Cardiac fibroblast (primary cell): ENCODE data around the gene NKX6-2.
"Not testable (repeated sequence)": the region's sequence is repeated elsewhere in the genome, so short reads cannot be mapped to it uniquely, and the experiment has no call there.

Source experiments
- DNase-seq, 2 donors: peaks; one replicate each; pipeline versions ENCODE4 v3.0.0 to v3.0.0-alpha.2; 2010; ENCODE audit warnings: low read depth in 2 of 2
- H3K4me3 ChIP-seq, 2 donors: replicated peaks in 1 of 2; 1 replicate in 1 of 2; 2 replicates in 1 of 2; pipeline ENCODE4 v1.5.1; 2011; ENCODE audit warnings: low read depth in 2 of 2, low read length in 2 of 2, mild to moderate bottlenecking in 2 of 2, moderate library complexity in 1 of 2
- CTCF ChIP-seq: IDR thresholded peaks from one replicate; pipeline ENCODE4 v1.5.1; 2011; ENCODE audit warnings: low read depth, mild to moderate bottlenecking, low read length, inconsistent platforms

Gene NKX6-2

GRCh38 chr10:132828681-132829080, 42.7 kb upstream of the NKX6-2 start:
- no peak for DNase-seq
- TF ChIP-seq CTCF: no peak
- H3K4me3 ChIP-seq: no peak overlapping the region

- H3K4me3 ChIP-seq: no peak overlapping the region
- TF ChIP-seq CTCF: no peak
- no peak for DNase-seq
Measured at GRCh38 chr10:132827861-132828539, 42.1 kb upstream of the NKX6-2 start.

- DNase-seq: no peak
- H3K4me3 ChIP-seq: no peak overlapping the region
- no peak for TF ChIP-seq CTCF
Measured at GRCh38 chr10:132827423-132827789, 41.5 kb upstream of the NKX6-2 start.

- H3K4me3 ChIP-seq: no peak overlapping the region
- no peak for DNase-seq
- no peak for TF ChIP-seq CTCF
Measured at GRCh38 chr10:132826524-132827422, 40.8 kb upstream of the NKX6-2 start.

DNA sequence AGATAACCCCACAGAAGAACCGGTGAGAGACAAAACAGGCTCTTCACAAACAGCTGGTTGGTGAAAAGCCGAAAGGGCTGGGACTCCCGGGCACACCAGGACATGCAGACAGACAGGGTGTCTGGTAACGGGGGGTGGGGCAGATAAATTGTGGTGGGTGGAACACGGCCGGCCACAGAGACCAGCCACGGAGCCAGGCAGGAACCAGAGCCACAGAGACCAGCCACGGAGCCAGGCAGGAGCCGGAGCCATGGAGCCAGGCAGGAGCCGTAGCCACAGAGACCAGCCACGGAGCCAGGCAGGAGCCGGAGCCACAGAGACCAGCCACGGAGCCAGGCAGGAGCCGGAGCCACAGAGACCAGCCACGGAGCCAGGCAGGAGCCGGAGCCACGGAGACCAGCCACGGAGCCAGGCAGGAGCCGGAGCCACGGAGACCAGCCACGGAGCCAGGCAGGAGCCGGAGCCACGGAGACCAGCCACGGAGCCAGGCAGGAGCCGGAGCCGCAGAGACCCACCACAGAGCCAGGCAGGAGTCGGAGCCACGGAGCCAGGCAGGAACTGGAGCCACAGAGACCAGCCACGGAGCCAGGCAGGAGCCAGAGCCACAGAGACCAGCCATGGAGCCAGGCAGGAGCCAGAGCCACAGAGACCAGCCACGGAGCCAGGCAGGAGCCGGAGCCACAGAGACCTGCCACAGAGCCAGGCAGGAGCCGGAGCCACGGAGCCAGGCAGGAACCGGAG, 40.0 kb upstream of the NKX6-2 start:
- not testable (repeated sequence) for DNase-seq, H3K4me3 ChIP-seq

GRCh38 chr10:132820056-132820455, 34.1 kb upstream of the NKX6-2 start:
- DNase-seq: no peak
- no peak for TF ChIP-seq CTCF
- no peak overlapping the region for H3K4me3 ChIP-seq

- DNase-seq: no peak
- H3K4me3 ChIP-seq: no peak overlapping the region
- TF ChIP-seq CTCF: no peak
Measured at GRCh38 chr10:132817701-132818211, 31.8 kb upstream of the NKX6-2 start.
